ENCODE measurements around the gene PCDH1. TPM values are rescaled to one million over a fixed set of nuclear protein-coding genes. Genes with fewer than 3 reads are reported as not detected.

The PCDH1 gene
- total RNA-seq, 1 experiment from 2014 or later, result 127 TPM

DNA sequence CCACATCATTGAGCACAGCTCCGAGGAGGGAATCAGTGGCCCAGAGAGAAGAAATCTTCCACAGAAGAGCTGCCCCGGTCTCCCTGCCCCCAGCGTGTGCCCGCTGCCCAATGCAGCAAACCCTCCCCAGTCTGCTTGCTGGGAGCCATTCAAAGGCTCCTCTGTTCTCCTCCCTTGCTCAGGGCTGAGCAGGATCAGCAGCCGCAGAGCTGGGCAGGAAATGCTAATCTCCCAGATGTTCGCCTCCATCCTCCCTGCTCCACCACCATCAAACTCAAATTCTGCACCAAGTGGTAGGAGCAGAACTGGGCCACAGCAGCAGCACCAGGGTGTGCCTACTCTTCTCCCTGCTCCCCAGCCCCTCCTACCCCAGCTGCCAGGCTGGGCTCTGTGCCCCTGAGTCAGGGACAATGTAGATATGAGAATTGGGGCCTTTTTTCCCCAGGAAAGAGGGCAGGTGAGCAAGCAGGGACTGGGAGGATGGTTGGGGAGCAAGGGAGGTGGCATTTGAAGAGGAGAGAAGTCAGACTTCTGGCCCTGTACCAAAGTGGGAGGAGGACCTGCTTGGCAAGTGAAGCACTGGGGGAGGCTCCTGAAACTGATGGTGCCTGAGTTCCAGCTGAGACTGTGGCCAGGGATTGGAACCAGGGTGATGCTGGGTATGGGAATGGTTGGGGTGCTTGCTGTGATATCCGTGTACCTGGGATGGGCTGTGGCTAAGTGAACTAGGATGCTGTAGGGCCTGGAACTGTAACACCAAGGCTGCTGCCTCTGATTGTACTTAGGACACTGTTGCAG lies 1.9 kb upstream of the PCDH1 start:
- H3K4me1 ChIP-seq (ENCODE audit: insufficient read depth, low read length), result peaks cover 20% of the 10 kb centered on the region; the same call in 1 of the 2 replicates
- Mint-ChIP-seq H3K36me3 (ENCODE audit: insufficient read depth in 1 of 3, low read depth in 3 of 3) (peaks cover 6 to 9% (median 7%) of the 10 kb centered on the region in 3 experiments), H3K4me3 (peak overlapping the region; percentile 10 to 97; a peak in 4 of 5 replicates), H3K4me1 (peaks cover 60% of the 10 kb centered on the region in 2 experiments), H3K27ac (peak overlapping the region in 1 of 3 experiments; percentile 85; a peak in 3 of 7 replicates), H3K27me3 (ENCODE audit: low read depth) (peaks cover 24% of the 10 kb centered on the region), H3K9me3 (no peaks in the 10 kb centered on the region; a peak in 3 of 5 replicates)
- H2BK120ac ChIP-seq (ENCODE audit: low read depth, low read length, poor library complexity, severe bottlenecking), result no peak overlapping the region
- no peak overlapping the region for H3K27ac ChIP-seq (ENCODE audit: insufficient read length, low read depth, low read length)
- DNase-seq, result no peak
- H3K79me1 ChIP-seq (ENCODE audit: insufficient read depth, low read depth, low read length, poor library complexity, severe bottlenecking), result no peaks in the 10 kb centered on the region
- no peak overlapping the region for H3K23ac ChIP-seq (ENCODE audit: insufficient read length, low read depth, low read length)
- no peak overlapping the region for H2BK5ac ChIP-seq (ENCODE audit: insufficient read length, low read length)
- H4K91ac ChIP-seq (ENCODE audit: insufficient read length, low read depth, low read length), result no peak overlapping the region
- no peaks in the 10 kb centered on the region; the same call in 1 of the 2 replicates for H3K27me3 ChIP-seq (ENCODE audit: insufficient read depth, low read length)
- no peak overlapping the region for H3K18ac ChIP-seq (ENCODE audit: insufficient read length, low read depth, low read length)
- no peak overlapping the region for H3T11ph ChIP-seq (ENCODE audit: low read length)
- no peak overlapping the region for H3K4me2 ChIP-seq (ENCODE audit: insufficient read depth, insufficient read length, low read length)
- no peak overlapping the region for H3K9ac ChIP-seq (ENCODE audit: extremely low read depth, insufficient read length, low read length)
- H2BK20ac ChIP-seq (ENCODE audit: low read depth, low read length, poor library complexity, severe bottlenecking), result no peak overlapping the region
- H3K23me2 ChIP-seq (ENCODE audit: insufficient read length, low read depth, low read length, poor library complexity, severe bottlenecking), result peaks cover 37% of the 10 kb centered on the region
- H2BK12ac ChIP-seq (ENCODE audit: insufficient read length, low read depth, low read length), result no peak overlapping the region
- WGBS (ENCODE audit: extremely low coverage, insufficient read length, low lambda C conversion rate), result no CpG with 5 or more reads among the region's 7 CpGs
- no peak overlapping the region for H4K8ac ChIP-seq (replicated peaks; ENCODE audit: insufficient read length, low read depth, low read length)
- no peak overlapping the region for H2BK15ac ChIP-seq (ENCODE audit: low read depth, low read length)
- H2AFZ ChIP-seq (ENCODE audit: low read length), result no peak overlapping the region
- no peak for TF ChIP-seq CTCF (conservative IDR thresholded peaks at IDR 0.05)
- H3K4ac ChIP-seq (ENCODE audit: low read depth, low read length), result no peak overlapping the region
- no peak overlapping the region for H3K56ac ChIP-seq (ENCODE audit: insufficient read length, low read depth, low read length)
- no peak overlapping the region for H4K5ac ChIP-seq (ENCODE audit: insufficient read length, low read depth, low read length)
- H3K14ac ChIP-seq (ENCODE audit: insufficient read depth, low read length), result no peak overlapping the region
- peaks cover 15% of the 10 kb centered on the region for H3K79me2 ChIP-seq (ENCODE audit: insufficient read depth, low read length)
- H4K20me1 ChIP-seq (ENCODE audit: control insufficient read depth, insufficient read depth, insufficient read length), result no peaks in the 10 kb centered on the region
- H2AK5ac ChIP-seq (ENCODE audit: insufficient read length, low read length), result no peak overlapping the region
- H3K9me3 ChIP-seq (ENCODE audit: control insufficient read depth, low read depth, low read length), result no peaks in the 10 kb centered on the region

All from H9 (cell line).